Subcutaneous adipose tissue (tissue), 4 donors: Measurements from ENCODE around the gene ZNF600. TPM values are rescaled to one million over a fixed set of nuclear protein-coding genes. Genes with fewer than 3 reads are reported as not detected.

Experiments
- total RNA-seq, 4 donors: library from RNA; depleted of rRNA; stranded (reverse); fragments of >200 nt; gene quantifications; one replicate each; pipeline ENCODE4 v1.1.0, GENCODE V29; 2016
- TF ChIP-seq, protein P1 (sequence below): fragments of 450-650 bp; IDR thresholded peaks from one replicate; pipeline ENCODE4 v1.5.1; 2016; ENCODE audit warnings: low read depth, mild to moderate bottlenecking, control low read depth, antibody characterized with exemption, moderate library complexity

The ZNF600 gene
- total RNA-seq, 4 donors from 2014 or later = 8.5 to 10.6 (median 10.3) TPM

DNA sequence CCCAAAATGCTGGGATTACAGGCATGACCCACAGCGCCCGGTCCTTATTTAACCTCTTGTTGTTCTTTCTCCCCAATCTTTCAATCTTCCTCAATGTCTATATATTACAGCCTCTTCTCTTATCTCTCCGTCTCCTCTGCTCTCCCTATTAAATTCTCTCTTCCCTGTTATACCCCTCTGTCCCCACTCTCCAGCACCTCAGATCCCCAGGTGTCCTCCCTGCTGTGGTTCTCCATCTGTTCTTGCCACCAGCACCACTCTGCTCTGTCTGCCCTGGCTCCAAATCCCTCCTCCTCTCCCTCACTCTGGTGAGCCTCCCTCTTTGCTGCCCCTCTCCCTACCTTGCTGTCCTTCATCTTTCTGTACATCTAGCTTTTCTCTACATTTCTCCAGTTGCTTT is 1.1 kb downstream of the ZNF600 start:
- TF ChIP-seq, protein P1, sequence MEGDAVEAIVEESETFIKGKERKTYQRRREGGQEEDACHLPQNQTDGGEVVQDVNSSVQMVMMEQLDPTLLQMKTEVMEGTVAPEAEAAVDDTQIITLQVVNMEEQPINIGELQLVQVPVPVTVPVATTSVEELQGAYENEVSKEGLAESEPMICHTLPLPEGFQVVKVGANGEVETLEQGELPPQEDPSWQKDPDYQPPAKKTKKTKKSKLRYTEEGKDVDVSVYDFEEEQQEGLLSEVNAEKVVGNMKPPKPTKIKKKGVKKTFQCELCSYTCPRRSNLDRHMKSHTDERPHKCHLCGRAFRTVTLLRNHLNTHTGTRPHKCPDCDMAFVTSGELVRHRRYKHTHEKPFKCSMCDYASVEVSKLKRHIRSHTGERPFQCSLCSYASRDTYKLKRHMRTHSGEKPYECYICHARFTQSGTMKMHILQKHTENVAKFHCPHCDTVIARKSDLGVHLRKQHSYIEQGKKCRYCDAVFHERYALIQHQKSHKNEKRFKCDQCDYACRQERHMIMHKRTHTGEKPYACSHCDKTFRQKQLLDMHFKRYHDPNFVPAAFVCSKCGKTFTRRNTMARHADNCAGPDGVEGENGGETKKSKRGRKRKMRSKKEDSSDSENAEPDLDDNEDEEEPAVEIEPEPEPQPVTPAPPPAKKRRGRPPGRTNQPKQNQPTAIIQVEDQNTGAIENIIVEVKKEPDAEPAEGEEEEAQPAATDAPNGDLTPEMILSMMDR = no peak

DNA sequence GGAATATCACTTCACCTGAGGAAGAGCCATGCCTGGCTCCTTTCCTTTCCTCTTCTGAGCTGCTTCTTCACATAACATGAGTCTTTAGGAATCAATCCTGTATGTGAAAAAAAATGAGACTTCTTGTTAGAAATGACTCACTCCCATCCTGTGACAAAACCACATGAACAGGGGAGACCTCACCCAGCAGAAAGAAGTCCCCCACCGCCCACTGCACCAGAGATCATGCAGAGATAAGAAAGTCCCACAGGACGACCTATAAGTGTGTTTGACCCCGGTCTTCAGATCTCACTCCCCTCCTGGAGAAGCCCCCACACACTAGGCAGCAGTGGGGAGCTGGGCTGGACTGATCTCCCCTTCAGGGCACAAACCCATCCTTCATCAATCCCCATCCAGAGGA is 7.8 kb downstream of the ZNF600 start:
- TF ChIP-seq, protein P1 = no peak

DNA sequence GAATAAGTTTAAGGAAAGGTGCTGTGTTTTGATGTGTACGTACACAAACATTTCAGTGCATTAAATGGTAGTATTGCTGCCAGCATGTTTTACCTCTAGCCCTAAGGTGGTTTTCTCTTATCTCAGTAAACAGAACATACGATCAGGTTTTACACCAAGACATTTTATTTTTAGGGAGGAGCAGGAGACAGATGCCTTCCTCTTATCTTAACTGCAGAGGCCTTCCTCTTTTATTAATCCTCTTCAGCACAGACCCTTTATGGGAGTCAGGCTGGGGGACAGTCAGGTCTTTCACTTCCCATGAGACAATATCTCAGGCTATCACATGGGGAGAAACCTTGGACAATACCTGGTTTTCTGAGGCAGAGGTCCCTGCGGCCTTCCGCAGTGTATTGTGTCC is 36.8 kb downstream of the ZNF600 start:
- TF ChIP-seq, protein P1 = no peak

DNA sequence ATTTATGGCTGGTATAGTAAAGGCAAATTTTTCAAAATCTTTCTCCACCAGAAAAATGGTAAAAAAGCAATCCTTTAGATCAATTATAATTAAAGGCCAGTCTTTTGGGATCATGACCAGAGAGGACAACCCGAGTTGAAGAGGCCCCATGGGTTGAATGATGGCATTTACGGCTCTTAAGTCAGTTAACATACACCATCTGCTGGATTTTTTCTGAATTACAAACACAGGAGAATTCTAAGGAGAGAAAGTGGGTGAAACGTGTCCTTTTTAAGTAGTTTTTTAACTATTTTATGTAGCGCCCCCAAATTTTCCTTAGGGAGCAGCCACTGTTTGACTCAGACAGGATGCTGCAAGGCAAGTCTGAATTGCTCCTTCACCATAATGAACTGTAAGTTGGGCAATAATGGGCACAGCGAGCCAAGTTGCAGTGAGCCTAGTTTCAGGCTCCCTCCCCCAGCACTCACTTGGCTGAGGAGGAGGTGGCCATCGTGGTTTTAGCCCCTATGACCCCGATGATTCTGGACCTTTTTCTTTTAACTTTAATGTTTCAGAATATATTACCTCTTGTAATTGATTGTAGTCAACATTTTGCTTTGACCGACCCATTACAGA is 38.1 kb downstream of the ZNF600 start:
- TF ChIP-seq, protein P1 = no peak

DNA sequence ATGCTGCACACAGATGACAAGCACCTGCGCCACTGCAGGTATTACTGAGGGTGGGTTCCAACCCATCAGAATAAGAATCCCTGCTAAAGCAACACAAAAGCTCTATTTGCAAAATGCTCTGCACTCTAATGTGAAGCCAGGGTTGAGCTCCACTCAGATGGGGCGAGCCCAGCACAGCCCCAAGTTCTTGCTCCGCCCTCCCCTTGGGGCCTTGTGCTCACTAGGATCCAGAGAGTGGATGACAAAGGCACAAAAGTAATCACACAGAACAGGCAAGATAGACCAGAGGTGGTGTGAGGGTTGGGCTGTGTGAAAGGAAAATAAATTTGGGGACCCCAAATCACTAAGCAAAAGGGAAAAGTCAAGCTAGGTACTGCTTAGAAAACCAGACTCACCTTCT is 43.5 kb downstream of the ZNF600 start:
- TF ChIP-seq, protein P1 = no peak

DNA sequence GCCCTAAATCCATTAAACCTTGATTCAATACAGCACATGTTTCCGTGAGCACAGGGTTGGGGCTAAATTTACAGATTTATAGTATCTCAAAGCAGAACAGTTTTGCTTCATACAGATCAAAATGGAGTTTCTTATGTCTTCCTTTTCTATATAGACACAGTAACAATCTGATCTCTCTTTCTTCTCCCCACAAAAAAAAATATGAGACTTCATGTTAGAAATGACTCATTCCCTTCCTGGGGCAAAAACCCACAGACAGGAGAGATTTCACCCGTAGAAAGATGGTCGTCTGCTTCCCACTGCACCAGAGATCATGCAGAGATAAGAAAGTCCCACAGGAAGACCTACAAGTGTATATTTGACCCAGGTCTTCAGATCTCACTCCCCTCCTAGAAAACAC is 44.1 kb downstream of the ZNF600 start:
- TF ChIP-seq, protein P1 = no peak

DNA sequence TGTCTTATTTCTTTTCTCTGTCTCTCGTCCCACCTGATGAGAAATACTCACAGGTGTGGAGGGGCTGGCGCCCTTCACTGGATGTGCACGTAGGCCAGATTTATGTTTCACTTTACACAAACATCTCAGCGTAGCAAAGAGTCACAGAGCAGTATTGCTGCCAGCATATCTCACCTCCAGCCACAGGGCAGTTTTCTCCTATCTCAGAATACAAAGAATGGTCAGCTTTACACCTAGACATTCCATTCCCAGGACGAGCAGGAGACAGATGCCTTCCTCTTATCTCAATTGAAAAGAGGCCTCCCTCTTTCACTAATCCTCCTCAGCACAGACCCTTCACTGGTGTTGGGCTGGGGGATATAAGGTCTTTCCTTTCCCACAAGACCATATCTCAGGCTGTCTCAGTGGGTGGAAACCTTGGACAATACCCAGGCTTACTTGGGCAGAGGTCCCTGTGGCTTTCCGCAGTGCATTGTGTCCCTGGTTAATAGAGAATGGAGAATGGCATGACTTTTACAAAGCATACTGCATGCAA is 44.6 kb downstream of the ZNF600 start:
- TF ChIP-seq, protein P1 = no peak
